ENCODE results near the gene ATRNL1. TPM values are rescaled to one million over a fixed set of nuclear protein-coding genes. Genes with fewer than 3 reads are reported as not detected.

ATRNL1 gene
- total and polyA plus RNA-seq, 2 of the 8 experiments (the other 6 are each of a cell fraction or from before 2014, with no cell fraction given) = 5.1 to 17.6 TPM

DNA sequence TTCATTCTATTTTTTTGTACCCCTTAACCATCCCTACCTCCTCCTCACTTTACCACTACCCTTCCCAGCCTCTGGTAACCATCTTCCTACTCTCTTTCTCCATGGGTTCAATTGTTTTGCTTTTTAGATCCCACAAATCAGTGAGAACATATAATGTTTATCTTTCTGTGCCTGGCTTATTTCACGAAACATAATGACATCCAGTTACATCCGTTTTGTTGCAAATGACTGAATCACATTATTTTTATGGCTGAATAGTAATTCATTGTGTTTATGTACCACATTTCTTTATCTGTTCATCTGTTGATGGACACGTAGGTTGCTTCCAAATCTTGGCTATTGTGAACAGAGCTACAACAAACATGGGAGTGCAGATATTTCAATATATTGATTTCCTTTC, 24.1 kb downstream of the ATRNL1 start (continued):
- no peak for TF ChIP-seq ATF2 (IDR thresholded peaks at IDR 0.05; ENCODE audit: low read length)

Measured in H1 (cell line).